Fibroblast of the aortic adventitia (primary cell): ENCODE results near the gene MESP2. TPM values are rescaled to one million over a fixed set of nuclear protein-coding genes. Genes with fewer than 3 reads are reported as not detected.
"Not testable (repeated sequence)": the region's sequence is repeated elsewhere in the genome, so short reads cannot be mapped to it uniquely, and the experiment has no call there.

Source experiments
- DNase-seq: peaks from one replicate; pipeline ENCODE4 v3.0.0-alpha.2; 2010; ENCODE audit warnings: low read depth
- H3K4me3 ChIP-seq: 2 replicates; pipeline ENCODE4 v1.5.1; 2011; ENCODE audit warnings: low read depth, mild to moderate bottlenecking, control low read depth, low read length, moderate library complexity
- CTCF ChIP-seq: IDR thresholded peaks from 2 replicates; pipeline ENCODE4 v1.5.1; 2011; ENCODE audit warnings: mild to moderate bottlenecking, low read length, control low read depth, inconsistent platforms; ENCODE audit not compliant: insufficient read depth
- total RNA-seq: library from RNA; depleted of rRNA; stranded (reverse); fragments of >200 nt; gene quantifications from 2 replicates; pipeline ENCODE4 v1.2.3, GENCODE V29; 2012; ENCODE audit warnings: low replicate concordance

The MESP2 gene
- total RNA-seq, 1 donor = 1.3 TPM

DNA sequence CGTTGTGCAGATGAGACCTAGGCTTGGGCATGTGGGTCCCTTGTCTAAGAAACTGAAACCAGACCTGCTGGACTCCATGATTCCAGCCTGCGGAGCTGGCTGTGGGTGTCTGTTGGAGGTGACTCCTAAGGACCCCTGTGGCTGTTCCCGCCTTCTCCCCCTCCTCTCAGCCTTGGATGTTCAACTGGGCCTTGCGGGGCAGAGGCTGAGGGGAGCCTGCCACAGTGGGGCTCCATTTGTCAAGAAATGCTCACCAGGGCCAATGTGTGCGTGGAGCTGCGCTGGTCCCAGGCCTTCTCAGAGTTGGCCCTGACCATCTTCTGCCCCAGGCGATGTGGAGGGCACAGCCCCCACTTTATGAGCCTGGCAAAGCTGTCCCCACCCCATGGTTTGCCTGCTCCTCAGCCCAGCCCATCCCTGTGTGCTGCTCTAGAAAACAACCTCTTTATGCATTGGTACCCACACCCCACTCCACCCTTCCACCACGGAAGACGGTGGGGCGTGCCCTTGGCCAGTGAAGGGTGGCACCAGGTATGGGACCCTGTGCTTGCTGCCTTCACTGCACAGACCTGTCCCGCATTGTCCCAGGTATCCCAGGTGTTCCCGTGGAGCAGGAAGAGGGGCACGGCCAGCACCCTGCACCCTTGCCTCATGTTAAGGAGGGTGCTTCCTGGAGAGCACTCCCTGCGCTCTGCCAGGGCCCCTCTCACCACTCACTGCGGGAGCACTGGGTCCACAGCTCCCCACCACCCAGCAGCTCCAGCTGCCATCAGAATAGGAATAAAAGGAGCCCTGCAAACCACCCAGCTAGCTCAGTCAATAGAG is 7.9 kb downstream of the MESP2 start:
- H3K4me3 ChIP-seq = no peak overlapping the region
- TF ChIP-seq CTCF = no peak
- no peak for DNase-seq

GRCh38 chr15:89784686-89784960 is 8.5 kb downstream of the MESP2 start:
- no peak overlapping the region for H3K4me3 ChIP-seq
- no peak for DNase-seq
- TF ChIP-seq CTCF = no peak

GRCh38 chr15:89785064-89785773 is 9.1 kb downstream of the MESP2 start:
- TF ChIP-seq CTCF = no peak
- H3K4me3 ChIP-seq = no peak overlapping the region
- DNase-seq = no peak

- no peak for TF ChIP-seq CTCF
- DNase-seq = peak; percentile 84
- H3K4me3 ChIP-seq = no peak overlapping the region
Measured at GRCh38 chr15:89785774-89786140, 9.6 kb downstream of the MESP2 start.

GRCh38 chr15:89787944-89788343 is 11.8 kb downstream of the MESP2 start:
- TF ChIP-seq CTCF = no peak

GRCh38 chr15:89788585-89788984 is 12.5 kb downstream of the MESP2 start:
- H3K4me3 ChIP-seq, DNase-seq: not testable (repeated sequence)

More at GRCh38 chr15:89787944-89788343, 11.8 kb downstream of the MESP2 start:
- no peak overlapping the region for H3K4me3 ChIP-seq
- no peak for DNase-seq

DNA sequence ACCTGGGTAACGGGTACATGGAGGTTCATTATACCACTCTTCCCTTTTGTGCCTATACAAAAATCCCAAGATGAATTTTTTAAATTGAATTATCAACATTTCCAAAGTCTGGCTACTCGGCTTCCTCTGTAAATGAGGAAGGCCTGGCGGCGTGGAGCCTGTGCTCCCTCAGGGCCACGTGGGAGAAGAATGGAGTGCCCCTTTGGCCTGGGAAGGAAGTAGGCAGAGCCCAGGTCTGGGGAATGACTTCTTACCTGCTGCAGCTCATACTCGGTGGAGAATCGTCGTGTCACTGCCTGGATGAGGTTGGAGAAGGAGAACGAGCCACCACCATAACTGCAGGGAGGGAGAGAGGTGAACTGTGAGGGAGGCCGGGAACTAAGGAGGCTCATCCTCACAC is 14.1 kb downstream of the MESP2 start:
- no peak for TF ChIP-seq CTCF
- no peak overlapping the region for H3K4me3 ChIP-seq
- no peak for DNase-seq
